ENCODE data around the gene TRRAP. TPM values are rescaled to one million over a fixed set of nuclear protein-coding genes. Genes with fewer than 3 reads are reported as not detected.
A peak's percentile ranks its signal among the peaks of the same experiment; 100 is the strongest.

Gene TRRAP
- total and polyA plus RNA-seq, 4 donors: 8.3 to 43.1 (median 20.9) TPM

- H3K4me1 ChIP-seq (ENCODE audit: control insufficient read depth in 5 of 5, insufficient read depth in 5 of 5, low read length in 5 of 5): peaks cover 0 to 12% (median 6%) of the 10 kb centered on the region in 5 donors
- H3K9ac ChIP-seq (ENCODE audit: insufficient read depth in 1 of 2, low read length in 2 of 2): no peak overlapping the region
- 48 to 50% methylated on average over 9 of the region's 9 CpGs for WGBS, 2 donors
- H3K36me3 ChIP-seq (ENCODE audit: control insufficient read depth in 4 of 4, insufficient read depth in 4 of 4, low read length in 4 of 4): peaks cover 0 to 21% (median 15%) of the 10 kb centered on the region in 4 donors
- ATAC-seq (ENCODE audit: insufficient read depth, low FRiP score) (no peak), DNase-seq (no peak)
- H3K9me3 ChIP-seq (ENCODE audit: control insufficient read depth in 4 of 4, insufficient read depth in 3 of 4, low read length in 3 of 4): no peaks in the 10 kb centered on the region
- H3K4me3 ChIP-seq: no peak overlapping the region
- no peak for TF ChIP-seq CTCF (IDR thresholded peaks at IDR 0.05; ENCODE audit: control extremely low read depth, extremely low read depth)
- H3K27ac ChIP-seq (ENCODE audit: low read depth in 1 of 2, low read length in 1 of 2): peak overlapping the region in 1 of 2 donors; percentile 41
- no peaks in the 10 kb centered on the region for H3K27me3 ChIP-seq (ENCODE audit: control insufficient read depth in 3 of 3, insufficient read depth in 3 of 3, low read length in 2 of 3)
Observed at GRCh38 chr7:98879979-98880315, 1.6 kb downstream of the TRRAP start.

- ATAC-seq (ENCODE audit: insufficient read depth, low FRiP score): no peak
Observed at GRCh38 chr7:98880485-98880884, 2.2 kb downstream of the TRRAP start.

GRCh38 chr7:98881561-98882315 lies 3.4 kb downstream of the TRRAP start:
- DNase-seq (no peak), ATAC-seq (ENCODE audit: insufficient read depth, low FRiP score) (no peak)
- Histone ChIP-seq H3K4me1 (ENCODE audit: control insufficient read depth in 5 of 5, insufficient read depth in 5 of 5, low read length in 5 of 5) (peaks cover 0 to 12% (median 6%) of the 10 kb centered on the region in 5 donors), H3K9ac (ENCODE audit: insufficient read depth in 1 of 2, low read length in 2 of 2) (no peak overlapping the region), H3K27ac (ENCODE audit: low read depth in 1 of 2, low read length in 1 of 2) (no peak overlapping the region), H3K27me3 (ENCODE audit: control insufficient read depth in 3 of 3, insufficient read depth in 3 of 3, low read length in 2 of 3) (no peaks in the 10 kb centered on the region), H3K9me3 (ENCODE audit: control insufficient read depth in 4 of 4, insufficient read depth in 3 of 4, low read length in 3 of 4) (no peaks in the 10 kb centered on the region), H3K36me3 (ENCODE audit: control insufficient read depth in 4 of 4, insufficient read depth in 4 of 4, low read length in 4 of 4) (peaks cover 0 to 21% (median 16%) of the 10 kb centered on the region in 4 donors), H3K4me3 (no peak overlapping the region)
- WGBS, 2 donors: 86 to 88% methylated on average over 9 of the region's 9 CpGs
- TF ChIP-seq CTCF (IDR thresholded peaks at IDR 0.05; ENCODE audit: control extremely low read depth, extremely low read depth): no peak

More at GRCh38 chr7:98880485-98880884, 2.2 kb downstream of the TRRAP start:
- peaks cover 0 to 12% (median 6%) of the 10 kb centered on the region in 5 donors for H3K4me1 ChIP-seq (ENCODE audit: control insufficient read depth in 5 of 5, insufficient read depth in 5 of 5, low read length in 5 of 5)
- H3K9me3 ChIP-seq (ENCODE audit: control insufficient read depth in 4 of 4, insufficient read depth in 3 of 4, low read length in 3 of 4): no peaks in the 10 kb centered on the region
- no peak overlapping the region for H3K27ac ChIP-seq (ENCODE audit: low read depth in 1 of 2, low read length in 1 of 2)
- TF ChIP-seq CTCF (IDR thresholded peaks at IDR 0.05; ENCODE audit: control extremely low read depth, extremely low read depth): no peak
- no peak overlapping the region for H3K9ac ChIP-seq (ENCODE audit: insufficient read depth in 1 of 2, low read length in 2 of 2)
- H3K36me3 ChIP-seq (ENCODE audit: control insufficient read depth in 4 of 4, insufficient read depth in 4 of 4, low read length in 4 of 4): peaks cover 0 to 21% (median 16%) of the 10 kb centered on the region in 4 donors
- DNase-seq: no peak
- 95 to 96% methylated on average over 8 of the region's 8 CpGs for WGBS, 2 donors
- H3K4me3 ChIP-seq: no peak overlapping the region
- no peaks in the 10 kb centered on the region for H3K27me3 ChIP-seq (ENCODE audit: control insufficient read depth in 3 of 3, insufficient read depth in 3 of 3, low read length in 2 of 3)
